Stimulated activated CD8-positive, alpha-beta memory T cell treated with anti-CD3 and anti-CD28 coated beads, Interleukin-15, amount 100 ng/mL, for 48 hours (primary cell): Measurements from ENCODE around the gene PIP4K2C.

ENCODE experiments used
- DNase-seq, 2 donors: peaks; one replicate each; pipeline ENCODE4 v3.0.0-alpha.2; 2020; ENCODE audit warnings: low read depth in 2 of 2

Gene PIP4K2C

GRCh38 chr12:57621497-57622292 is 30.7 kb downstream of the PIP4K2C start:
- no peak for DNase-seq

- no peak for DNase-seq
Observed at GRCh38 chr12:57622293-57623245, 31.6 kb downstream of the PIP4K2C start.

DNA sequence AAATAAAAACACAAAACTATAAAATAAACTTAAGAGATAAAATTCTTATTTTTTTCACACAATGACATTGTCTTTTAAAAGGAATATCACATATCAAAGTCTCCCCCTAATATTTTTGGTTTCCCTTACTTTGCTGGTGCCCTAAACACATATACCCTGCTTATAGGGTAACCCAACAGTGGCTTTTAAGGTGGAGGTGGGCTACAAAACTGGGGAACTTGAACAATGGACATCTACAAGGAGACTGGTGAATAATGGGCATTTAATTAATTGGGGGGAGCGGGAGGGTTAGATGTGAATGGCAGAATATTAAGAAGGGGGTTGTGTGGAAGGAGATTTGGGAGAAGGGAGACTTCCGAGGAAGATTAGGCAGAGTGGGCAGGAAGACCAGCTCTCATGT is 32.4 kb downstream of the PIP4K2C start:
- no peak for DNase-seq

DNA sequence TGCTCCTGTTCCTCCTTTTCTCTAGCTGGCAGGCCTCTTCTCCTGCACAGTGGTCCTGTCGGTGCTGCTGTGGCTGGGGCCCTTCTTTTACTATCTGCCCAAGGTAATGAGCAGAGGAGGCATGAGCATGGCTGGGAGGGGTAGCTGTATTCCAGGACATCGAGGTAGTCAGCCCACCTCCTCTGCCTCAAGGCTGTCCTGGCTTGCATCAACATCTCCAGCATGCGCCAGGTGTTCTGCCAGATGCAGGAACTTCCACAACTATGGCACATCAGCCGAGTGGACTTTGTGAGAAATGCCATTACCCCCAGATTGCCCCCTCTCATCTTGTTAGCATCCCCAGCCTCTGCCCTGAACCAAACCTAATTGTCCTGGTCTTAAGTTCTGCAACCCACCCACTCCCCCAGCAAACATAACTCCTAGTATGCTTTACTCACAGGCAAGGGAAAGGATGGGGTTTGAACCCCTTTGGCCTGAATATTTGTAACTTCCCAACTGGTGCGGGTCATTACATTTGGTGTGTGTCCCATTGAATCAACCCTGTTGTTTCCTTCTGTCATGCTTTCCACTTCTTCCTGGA is 32.9 kb downstream of the PIP4K2C start:
- no peak for DNase-seq

GRCh38 chr12:57624441-57625220 is 33.6 kb downstream of the PIP4K2C start:
- no peak for DNase-seq

- no peak for DNase-seq
Observed at GRCh38 chr12:57625261-57626032, 34.5 kb downstream of the PIP4K2C start.

GRCh38 chr12:57626111-57626920 is 35.3 kb downstream of the PIP4K2C start:
- no peak for DNase-seq

DNA sequence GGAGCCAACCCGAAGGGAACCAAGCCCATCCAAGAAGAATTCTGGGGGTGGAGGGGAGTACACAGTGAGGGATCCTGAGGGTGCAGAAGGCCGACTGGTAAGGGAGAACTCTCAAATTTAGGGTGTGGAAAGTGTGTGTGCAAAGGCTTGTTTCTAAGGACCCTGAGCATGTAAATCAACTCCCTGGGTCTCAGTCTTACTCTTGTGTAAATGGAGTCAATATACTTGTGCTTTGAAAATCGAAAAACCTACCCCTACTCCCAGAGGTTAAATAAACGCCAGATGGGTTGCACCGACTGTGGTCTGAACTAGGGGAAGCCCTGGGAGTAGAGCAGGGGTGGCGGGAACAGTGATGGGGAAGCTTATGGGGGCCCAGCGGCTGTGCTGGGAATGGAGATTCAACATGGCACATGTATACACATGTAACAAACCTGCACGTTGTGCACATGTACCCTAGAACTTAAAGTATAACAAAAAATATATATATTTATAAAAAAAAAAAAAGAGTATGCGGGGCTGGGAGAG is 36.0 kb downstream of the PIP4K2C start:
- no peak for DNase-seq

GRCh38 chr12:57627501-57628279 is 36.7 kb downstream of the PIP4K2C start:
- DNase-seq: no peak

- no peak for DNase-seq
Observed at GRCh38 chr12:57628280-57629191, 37.5 kb downstream of the PIP4K2C start.

DNA sequence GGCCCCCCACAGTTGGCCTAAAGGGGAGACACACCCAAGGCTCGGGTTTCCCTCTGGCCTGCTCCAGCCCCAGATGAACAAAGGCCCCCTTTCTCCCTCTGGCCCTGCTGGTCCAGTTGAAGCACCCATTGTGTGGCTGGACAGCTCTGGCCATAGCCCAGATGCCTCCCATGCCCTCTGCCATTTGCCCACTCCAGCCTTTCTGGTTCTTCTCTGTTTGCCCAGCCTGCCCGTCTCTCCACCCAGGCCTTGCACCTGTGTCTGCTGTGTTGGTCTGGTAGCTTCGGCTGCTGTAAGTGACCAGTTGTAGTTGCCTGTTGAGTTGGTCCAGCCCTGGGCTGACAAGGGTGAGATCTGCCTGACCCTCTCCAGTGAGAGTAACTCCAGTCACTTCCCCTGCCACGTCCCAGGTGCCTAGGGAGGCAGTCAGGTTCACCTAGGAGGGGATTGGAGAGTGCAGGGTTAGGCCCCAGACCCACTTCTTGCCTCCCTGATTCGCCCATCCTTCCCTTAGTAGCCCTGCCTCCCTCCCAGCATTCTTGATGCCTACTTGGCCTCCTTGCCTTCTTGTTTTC is 39.0 kb downstream of the PIP4K2C start:
- no peak for DNase-seq

- DNase-seq: no peak
Observed at GRCh38 chr12:57630891-57631433, 40.0 kb downstream of the PIP4K2C start.

DNA sequence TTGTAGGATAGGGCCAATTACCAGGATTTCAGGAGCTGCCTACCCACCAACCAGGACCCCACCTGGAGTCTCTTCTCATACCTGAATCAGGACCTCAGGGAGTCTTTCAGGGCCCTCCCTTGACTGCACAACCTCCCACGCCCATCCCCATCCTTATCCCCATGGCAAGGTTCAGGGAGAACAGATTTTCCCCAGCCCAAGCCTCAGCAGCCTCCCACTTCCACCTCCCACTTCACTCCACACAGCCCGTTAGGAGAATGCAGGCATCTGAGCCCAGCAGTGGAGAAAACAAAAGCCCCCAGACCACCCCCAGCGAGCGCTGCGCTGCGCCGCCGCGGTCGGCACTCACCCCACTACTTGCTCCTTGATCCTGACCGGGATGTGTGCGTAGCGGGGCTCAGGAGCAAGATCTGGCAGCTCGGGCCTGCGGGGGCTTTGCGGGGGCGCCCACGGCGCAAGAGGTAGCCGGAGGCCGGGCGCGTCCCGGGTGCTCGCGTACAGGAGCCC is 40.6 kb downstream of the PIP4K2C start:
- DNase-seq: no peak

- no peak for DNase-seq
Observed at GRCh38 chr12:57632073-57632957, 41.3 kb downstream of the PIP4K2C start.

- DNase-seq: peak; percentile 48 to 51
Observed at GRCh38 chr12:57632958-57633840, 42.2 kb downstream of the PIP4K2C start, which contains the start of gene B4GALNT1. B4GALNT1 (minus strand) TSS chr12:57633201; CDS start chr12:57632132, 1,069 bp downstream.
